Activated T-helper 1 cell treated with Interleukin-2 at 50 U/mL for 16 hours (primary cell): Measurements from ENCODE around the gene MAB21L4.

ENCODE experiments used
- DNase-seq: peaks from one replicate; pipeline ENCODE4 v3.0.0-alpha.2; 2020; ENCODE audit warnings: low read depth

Gene MAB21L4

GRCh38 chr2:240911641-240912265, 15.8 kb upstream of the MAB21L4 start:
- no peak for DNase-seq

- DNase-seq = no peak
Measured at GRCh38 chr2:240909216-240909974, 13.4 kb upstream of the MAB21L4 start.

DNA sequence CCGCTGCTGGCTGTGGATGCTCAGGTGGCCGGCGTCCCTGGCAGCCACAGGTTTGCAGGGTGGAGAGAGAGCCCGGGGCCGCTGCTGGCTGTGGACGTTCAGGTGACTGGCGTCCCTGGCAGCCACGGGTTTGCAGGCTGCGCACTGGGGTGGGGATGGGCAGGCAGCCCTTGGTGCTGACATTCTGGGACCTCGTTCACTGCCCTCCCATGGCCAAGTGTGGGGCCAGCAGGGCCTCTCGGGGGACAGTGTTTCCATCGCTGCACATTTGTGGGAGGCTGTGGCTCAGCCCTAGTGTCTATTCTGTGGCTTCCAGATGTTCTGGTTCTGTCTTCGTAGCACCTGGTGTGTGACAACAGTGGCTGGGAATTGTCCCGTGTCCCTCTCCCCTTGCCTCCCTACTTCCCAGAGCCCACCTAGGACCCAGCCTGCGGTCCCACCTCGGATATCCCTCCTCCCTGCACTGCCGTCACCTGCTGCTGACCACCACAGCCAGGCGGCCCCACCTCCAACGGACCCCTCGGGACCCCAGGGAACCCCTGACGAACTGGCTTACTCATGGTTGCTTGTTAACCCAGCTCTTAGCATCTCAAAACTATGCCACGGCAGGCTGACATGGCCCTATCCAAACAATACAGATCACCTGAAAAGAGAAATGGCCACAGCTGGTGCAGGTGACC, 11.1 kb upstream of the MAB21L4 start:
- DNase-seq = no peak

- no peak for DNase-seq
Measured at GRCh38 chr2:240906141-240906910, 10.4 kb upstream of the MAB21L4 start, which contains the start of gene CROCC2. CROCC2 (plus strand) TSS chr2:240906336; CDS start chr2:240906514, 178 bp downstream.

DNA sequence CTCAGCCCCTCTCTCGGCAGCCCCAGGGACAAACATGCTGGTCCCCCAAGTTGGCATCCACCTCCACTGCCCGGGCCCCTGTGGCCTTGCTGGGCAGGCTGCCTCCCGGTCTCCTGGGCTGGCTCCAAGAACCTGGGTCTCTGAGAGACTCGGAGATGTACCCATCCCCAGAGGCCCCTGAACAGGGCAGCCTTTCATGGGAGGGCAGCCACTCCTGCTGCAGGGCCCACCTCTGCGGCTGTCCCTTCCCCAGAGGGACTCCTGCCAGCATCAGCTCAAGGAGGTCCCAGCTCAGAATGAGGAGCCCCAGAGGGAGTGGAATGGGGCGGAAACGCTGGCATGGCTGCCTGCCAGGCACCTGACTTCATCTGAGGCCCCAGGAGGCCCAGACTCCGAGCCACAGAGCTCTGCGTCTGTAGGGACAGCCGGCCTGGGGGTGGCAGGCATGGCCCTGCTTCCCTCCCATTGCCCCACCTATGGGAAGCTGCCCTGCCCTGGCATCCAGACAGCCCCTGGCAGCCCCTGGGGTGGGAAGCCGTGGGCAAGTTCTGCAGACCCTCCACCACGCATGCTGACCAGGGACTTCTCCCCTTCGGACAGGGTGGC, 9.3 kb upstream of the MAB21L4 start:
- DNase-seq = no peak

DNA sequence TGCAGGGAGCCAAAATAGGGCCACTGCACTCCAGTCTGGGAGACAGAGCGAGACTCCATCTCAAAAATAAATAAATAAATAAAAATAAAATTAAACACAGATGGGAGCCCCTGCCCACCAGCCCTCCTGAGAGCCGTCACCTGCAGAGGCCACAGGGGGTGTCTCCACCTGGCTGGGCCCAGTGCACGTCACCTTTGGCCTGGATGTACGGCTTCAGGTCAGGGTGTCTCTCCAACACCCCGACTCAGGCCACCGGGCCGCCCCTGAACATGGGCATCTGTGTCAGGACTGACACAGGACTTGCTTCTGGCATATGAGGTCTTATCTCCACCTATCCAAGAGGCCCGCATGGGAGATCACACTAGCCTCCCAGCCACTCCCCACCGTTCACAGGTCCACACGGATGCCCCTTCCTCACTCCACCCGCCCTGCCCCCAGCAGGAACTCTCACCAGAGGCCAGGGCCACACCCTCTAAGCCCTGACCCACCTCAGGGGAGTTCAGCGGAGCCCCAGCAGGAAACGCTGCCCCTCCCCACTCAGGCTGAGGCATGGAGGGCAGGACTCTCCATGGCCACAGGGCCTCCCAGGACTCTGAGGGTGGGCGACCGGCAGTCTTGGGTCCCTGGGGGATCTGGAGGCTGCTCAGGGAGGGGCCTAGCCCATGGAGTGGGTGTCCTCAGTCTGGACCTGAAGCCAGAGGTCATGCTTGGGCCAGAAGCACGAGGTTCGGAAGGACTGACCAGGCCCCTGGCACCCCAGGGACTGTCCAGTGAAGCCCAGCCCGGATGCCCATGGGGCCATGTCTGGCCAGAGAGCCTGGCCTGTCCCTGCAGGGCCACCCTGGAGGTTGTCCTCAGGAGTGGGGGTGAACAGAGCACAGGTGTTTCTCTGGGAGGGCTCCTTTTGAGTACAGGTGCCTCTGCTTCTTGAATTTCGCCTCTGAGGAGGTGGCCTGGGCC, 8.5 kb upstream of the MAB21L4 start:
- no peak for DNase-seq

DNA sequence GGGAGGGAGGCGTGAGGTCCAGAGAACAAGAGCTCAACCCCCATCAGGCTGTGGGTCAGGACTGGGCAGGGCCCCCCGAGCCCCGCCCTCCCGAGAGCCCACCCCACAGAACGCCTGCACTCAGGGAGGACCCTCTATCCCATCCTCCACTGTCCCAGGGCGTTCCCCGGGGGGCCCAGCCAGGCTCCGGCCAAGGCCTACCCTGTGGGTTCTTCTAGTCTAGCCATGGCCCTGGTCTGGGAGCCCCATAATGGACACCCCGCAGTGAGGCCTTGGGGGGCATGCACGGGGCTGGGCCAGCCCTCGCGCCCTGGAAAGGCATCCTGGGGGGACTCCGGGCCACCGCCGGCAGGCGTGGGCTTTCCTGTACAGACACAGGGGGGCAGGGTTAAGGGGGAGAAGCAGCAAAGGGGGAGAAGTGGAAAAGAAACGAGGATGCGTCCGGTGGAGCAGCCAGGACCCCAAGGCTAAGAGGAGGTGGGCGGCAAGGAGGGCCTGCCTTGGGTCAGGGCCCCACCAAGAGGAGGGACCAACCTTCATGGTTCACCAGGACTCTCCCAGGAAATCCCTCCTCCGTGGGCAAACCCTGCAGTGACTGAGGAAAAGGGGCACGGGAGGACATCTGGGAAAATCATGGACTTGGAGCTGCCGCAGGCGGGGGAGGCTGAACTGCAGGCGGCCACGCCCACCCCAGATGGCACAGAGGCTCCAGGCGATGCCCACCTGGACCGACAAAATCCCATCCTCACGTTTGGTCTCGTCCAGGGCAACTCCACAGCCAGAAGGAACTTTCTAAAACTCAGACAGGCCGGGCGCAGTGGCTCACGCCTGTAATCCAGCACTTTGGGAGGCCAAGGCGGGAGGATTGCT, 7.5 kb upstream of the MAB21L4 start:
- DNase-seq = no peak

GRCh38 chr2:240902615-240903041, 6.7 kb upstream of the MAB21L4 start:
- DNase-seq = no peak

GRCh38 chr2:240901986-240902614, 6.1 kb upstream of the MAB21L4 start:
- DNase-seq = no peak

DNA sequence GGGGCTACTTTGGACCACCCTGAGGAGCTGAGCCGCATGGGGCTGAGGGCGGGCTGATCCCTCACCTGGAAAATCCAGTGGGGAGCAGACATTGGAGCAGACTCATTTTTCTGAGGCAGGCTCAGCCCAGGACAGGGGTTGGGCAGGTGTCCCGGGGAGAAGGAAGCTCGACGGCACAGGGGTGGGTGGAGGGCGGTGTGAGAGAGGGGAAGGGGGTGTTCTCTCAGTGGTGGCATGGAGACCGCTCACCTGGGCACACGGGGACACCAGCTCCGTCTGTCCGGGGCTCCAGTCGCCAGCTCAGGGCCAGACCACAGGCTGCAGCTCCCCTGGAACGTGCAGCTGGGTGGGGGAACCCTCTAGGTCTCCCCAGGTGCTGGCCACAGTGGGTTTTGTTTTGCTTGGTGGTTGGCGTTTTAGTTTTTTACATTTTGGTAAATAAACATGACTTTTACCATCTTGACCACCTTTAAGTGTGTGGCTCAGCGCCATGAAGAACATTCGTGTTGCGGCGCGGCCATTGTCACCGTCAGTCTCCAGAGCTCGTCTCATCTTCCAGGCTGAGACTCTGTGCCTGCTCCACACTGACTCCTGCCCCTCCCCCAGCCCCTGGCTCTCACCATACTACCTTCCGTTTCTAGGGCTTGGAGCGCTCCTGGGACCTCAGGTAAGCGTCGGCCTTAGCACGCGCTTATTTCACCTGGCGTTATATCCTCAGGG, 4.3 kb upstream of the MAB21L4 start:
- no peak for DNase-seq

- no peak for DNase-seq
Measured at GRCh38 chr2:240899468-240899865, 3.5 kb upstream of the MAB21L4 start.

DNA sequence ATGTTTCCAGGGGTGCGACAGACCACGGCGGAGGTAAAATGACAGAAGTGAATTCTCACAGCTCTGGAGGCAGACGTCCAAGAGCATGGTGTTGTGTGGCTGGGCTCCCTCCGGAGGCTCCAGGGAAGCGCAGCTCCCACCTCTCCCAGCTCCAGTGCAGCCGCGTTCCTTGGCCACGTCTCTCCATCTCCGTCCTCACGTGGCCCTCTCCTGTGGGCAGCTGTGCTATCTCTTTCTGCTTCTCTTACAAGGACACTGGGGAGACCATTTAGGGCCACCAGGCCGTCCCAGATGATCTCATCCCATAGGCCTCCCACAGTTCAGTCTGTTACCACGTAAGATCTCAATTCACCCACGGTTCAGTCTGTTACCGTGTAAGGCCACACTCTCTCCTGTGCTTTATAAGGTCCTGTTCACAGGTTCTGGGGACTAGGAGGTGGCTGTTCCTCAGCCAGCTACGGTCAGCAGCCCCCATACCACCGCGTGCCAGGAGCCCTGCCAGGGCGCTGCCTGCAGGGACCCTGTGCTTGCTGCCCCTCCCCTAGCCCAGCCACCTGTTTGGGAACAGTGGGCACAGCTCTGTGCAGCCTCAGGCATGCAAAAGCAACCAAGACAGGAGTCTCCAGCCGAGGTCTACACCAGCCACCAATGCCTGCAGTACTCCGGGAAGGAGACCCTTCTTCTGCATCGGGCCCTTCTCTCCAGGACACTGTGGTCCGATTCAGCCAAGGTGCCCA, 2.9 kb upstream of the MAB21L4 start:
- no peak for DNase-seq

- no peak for DNase-seq
Measured at GRCh38 chr2:240898108-240898730, 2.3 kb upstream of the MAB21L4 start.

- DNase-seq = no peak
Measured at GRCh38 chr2:240896871-240897692, 1.1 kb upstream of the MAB21L4 start.

- no peak for DNase-seq
Measured at GRCh38 chr2:240896394-240896793, 438 bp upstream of the MAB21L4 start.

GRCh38 chr2:240894836-240895558, 959 bp downstream of the MAB21L4 start:
- DNase-seq = no peak
